K562 (cell line): ENCODE measurements around the gene CRYBG2. TPM values are rescaled to one million over a fixed set of nuclear protein-coding genes. Genes with fewer than 3 reads are reported as not detected.
A peak's percentile ranks its signal among the peaks of the same experiment; 100 is the strongest.

ENCODE experiments used
- FOSL1 ChIP-seq: fragments of 200-800 bp; sonication (Bioruptor generic); conservative IDR thresholded peaks from 2 replicates; pipeline ENCODE4 v1.6.1; 2016; ENCODE audit warnings: missing genetic modification characterization, missing compliant biosample characterization
- HDAC6 ChIP-seq: IDR thresholded peaks from 2 replicates; pipeline ENCODE4 v1.6.1; 2012; ENCODE audit warnings: low read depth, mild to moderate bottlenecking, control low read depth, inconsistent platforms, low read length, moderate library complexity
- MLLT1 ChIP-seq, 2 experiments: fragments of 450-650 bp; IDR thresholded peaks; 2 replicates each; pipeline ENCODE4 v1.6.1; 2016
- NCOR1 ChIP-seq: fragments of 450-650 bp; IDR thresholded peaks from 2 replicates; pipeline ENCODE4 v1.6.1; 2016; ENCODE audit warnings: mild to moderate bottlenecking, moderate library complexity
- POLR2H ChIP-seq: IDR thresholded peaks from 2 replicates; pipeline ENCODE4 v1.6.1; 2016; ENCODE audit warnings: missing genetic modification characterization, low read depth, mild to moderate bottlenecking, control low read depth, missing compliant biosample characterization, moderate library complexity
- REST ChIP-seq, 2 experiments: fragments of 450-650 bp; formaldehyde crosslinking in 1 of 2; IDR thresholded peaks; 2 replicates each; pipeline versions ENCODE4 v1.4.0 to v1.6.1; 2014 to 2020; ENCODE audit warnings: mild to moderate bottlenecking in 2 of 2, borderline replicate concordance in 1 of 2, low read depth in 1 of 2
- SRSF3 ChIP-seq: fragments of 200-400 bp; formaldehyde crosslinking; IDR thresholded peaks from 2 replicates; pipeline ENCODE4 v1.6.1; 2016; ENCODE audit warnings: mild to moderate bottlenecking, low read length, moderate library complexity; ENCODE audit not compliant: insufficient read depth
- STAG1 ChIP-seq: sonication (generic); formaldehyde crosslinking; IDR thresholded peaks from 2 replicates; pipeline ENCODE4 v1.5.0; 2020; ENCODE audit warnings: missing genetic modification reagents, borderline replicate concordance
- polyA plus RNA-seq, 8 experiments: library from polyadenylated mRNA; depleted of rRNA in 4 of 8; stranded (reverse) in 5 of 8; unstranded in 3 of 8; fragments of >200 nt; fragmentation: Nextera tagmentation in 2 of 8; fragmentation: Illumina TruSeq in 1 of 8; extraction: Ambion mirVana in 2 of 8; extraction: Trizol in 1 of 8; gene quantifications; 2 replicates each; pipeline versions ENCODE4 v1.2.1 to v1.2.3, GENCODE V29; 2011 to 2014; ENCODE audit warnings: inconsistent platforms in 1 of 8, missing spikeins in 1 of 8
- total RNA-seq, 7 experiments: library from RNA; depleted of rRNA in 6 of 7; stranded (reverse); fragments of >200 nt in 6 of 7; fragmentation: Illumina TruSeq in 2 of 7; extraction: Trizol in 2 of 7; gene quantifications; 2 replicates each; pipeline versions ENCODE4 v1.2.1 to v1.2.3, GENCODE V29; 2011 to 2021; ENCODE audit warnings: low replicate concordance in 1 of 7
- TF ChIP-seq, protein P1 (sequence below): fragments of 450-650 bp; formaldehyde crosslinking; IDR thresholded peaks from 2 replicates; pipeline ENCODE4 v1.4.0; 2022; ENCODE audit warnings: missing genetic modification characterization
- TF ChIP-seq, protein P2 (sequence below): fragments of 450-650 bp; formaldehyde crosslinking; IDR thresholded peaks from 2 replicates; pipeline ENCODE4 v1.4.0; 2020; ENCODE audit warnings: mild to moderate bottlenecking, moderate library complexity

CRYBG2 gene
- total and polyA plus RNA-seq, 9 of the 15 experiments (the other 6 are each of a cell fraction or from before 2014, with no cell fraction given), result 0.39 to 8.5 (median 3.7) TPM

DNA sequence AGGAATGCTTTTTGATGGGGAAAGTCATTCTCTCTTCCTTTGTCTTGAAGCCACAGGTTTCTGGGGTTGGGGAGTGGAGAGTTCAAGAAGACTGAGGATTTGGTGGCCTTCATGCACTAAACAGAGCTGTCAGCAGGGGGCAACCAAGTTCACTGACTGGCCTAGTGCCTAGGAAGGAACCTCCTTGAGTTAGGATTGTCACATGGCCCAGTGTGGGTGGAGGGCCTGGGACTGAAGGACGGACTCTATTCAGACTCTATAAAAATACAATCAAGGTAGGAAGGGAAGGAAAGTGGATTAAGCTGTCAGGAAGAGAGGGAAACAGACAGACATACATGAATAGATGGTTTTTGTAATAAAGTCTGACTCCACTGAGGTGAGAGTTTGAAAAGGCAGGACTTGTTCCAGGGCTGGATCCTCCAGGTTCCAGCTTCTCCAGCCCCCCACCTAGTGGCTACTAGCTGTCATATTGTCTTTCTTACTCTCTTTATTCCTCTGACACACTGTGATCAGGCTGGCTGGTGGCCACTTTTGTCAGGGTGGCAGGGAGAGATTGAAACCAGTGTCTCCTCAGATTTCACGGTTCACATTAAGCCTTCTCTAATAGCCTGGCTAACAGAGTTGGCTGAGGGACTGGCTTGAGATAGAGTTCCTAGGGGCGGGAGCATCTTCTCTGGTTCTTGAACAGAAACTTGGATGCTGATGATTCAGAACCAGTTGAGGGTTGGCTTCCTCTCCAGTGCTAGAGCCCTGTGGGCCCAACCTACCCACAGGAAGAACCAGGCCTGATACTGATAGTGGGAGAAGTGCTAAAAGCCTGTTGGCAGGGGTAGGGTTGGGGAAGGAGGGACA lies 78.1 kb downstream of the CRYBG2 start (continued):
- TF ChIP-seq, protein P1, sequence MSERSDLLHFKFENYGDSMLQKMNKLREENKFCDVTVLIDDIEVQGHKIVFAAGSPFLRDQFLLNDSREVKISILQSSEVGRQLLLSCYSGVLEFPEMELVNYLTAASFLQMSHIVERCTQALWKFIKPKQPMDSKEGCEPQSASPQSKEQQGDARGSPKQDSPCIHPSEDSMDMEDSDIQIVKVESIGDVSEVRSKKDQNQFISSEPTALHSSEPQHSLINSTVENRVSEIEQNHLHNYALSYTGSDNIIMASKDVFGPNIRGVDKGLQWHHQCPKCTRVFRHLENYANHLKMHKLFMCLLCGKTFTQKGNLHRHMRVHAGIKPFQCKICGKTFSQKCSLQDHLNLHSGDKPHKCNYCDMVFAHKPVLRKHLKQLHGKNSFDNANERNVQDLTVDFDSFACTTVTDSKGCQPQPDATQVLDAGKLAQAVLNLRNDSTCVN (CRISPR knock-in tag), result no peak; the same call in 1 of the 2 replicates
- peak; percentile 98 for TF ChIP-seq FOSL1 (tag)
- peak; percentile 47; the same call in 1 of the 2 replicates for TF ChIP-seq STAG1 (CRISPR knock-in tag)
- peak; percentile 53 for TF ChIP-seq POLR2H
- TF ChIP-seq, protein P2, sequence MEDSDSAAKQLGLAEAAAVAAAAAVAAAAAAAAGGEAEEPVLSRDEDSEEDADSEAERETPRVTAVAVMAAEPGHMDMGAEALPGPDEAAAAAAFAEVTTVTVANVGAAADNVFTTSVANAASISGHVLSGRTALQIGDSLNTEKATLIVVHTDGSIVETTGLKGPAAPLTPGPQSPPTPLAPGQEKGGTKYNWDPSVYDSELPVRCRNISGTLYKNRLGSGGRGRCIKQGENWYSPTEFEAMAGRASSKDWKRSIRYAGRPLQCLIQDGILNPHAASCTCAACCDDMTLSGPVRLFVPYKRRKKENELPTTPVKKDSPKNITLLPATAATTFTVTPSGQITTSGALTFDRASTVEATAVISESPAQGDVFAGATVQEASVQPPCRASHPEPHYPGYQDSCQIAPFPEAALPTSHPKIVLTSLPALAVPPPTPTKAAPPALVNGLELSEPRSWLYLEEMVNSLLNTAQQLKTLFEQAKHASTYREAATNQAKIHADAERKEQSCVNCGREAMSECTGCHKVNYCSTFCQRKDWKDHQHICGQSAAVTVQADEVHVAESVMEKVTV (CRISPR knock-in tag), result peak; percentile 82
- TF ChIP-seq REST (IDR thresholded peaks at IDR 0.05; ENCODE audit: borderline replicate concordance), result peak; percentile 89
- 0 out of 2 replicates have a peak, but pooled peaks have one; percentile 18 for TF ChIP-seq REST (CRISPR knock-in tag; IDR thresholded peaks at IDR 0.05; ENCODE audit: low read depth)
- TF ChIP-seq NCOR1, result peak; percentile 30; the same call in 1 of the 2 replicates
- no peak for TF ChIP-seq HDAC6
- no peak; a peak in 1 of 4 replicates for TF ChIP-seq MLLT1 (IDR thresholded peaks at IDR 0.05)
- TF ChIP-seq SRSF3, result no peak
